GM23338 (cell line): ENCODE results near the gene MRGPRG. TPM values are rescaled to one million over a fixed set of nuclear protein-coding genes. Genes with fewer than 3 reads are reported as not detected.

Source experiments
- ATAC-seq: fragments of 200-7000 bp; cut with Tn5 transposase; 3 replicates; pipeline ENCODE4 v1.9.1; 2020
- DNase-seq: peaks from one replicate; pipeline ENCODE4 v3.0.0-alpha.2; 2015; ENCODE audit warnings: low spot score
- H2AFZ ChIP-seq: fragments of 200-600 bp; sonication (generic); 2 replicates; pipeline ENCODE4 v1.8.0; 2016; ENCODE audit warnings: antibody characterized with exemption, mild to moderate bottlenecking, moderate library complexity
- H3F3A ChIP-seq: fragments of 200-600 bp; sonication (generic); replicated peaks from 2 replicates; pipeline ENCODE4 v1.8.0; 2017; ENCODE audit warnings: antibody characterized with exemption, mixed run types, low read depth
- H3K27ac ChIP-seq: fragments of 200-600 bp; sonication (generic); 2 replicates; pipeline ENCODE4 v1.6.1; 2016; ENCODE audit warnings: low read depth
- H3K27me3 ChIP-seq: fragments of 200-600 bp; sonication (generic); 2 replicates; pipeline ENCODE4 v1.8.0; 2016; ENCODE audit warnings: mild to moderate bottlenecking, mixed run types, moderate library complexity; ENCODE audit not compliant: insufficient read depth
- H3K36me3 ChIP-seq: fragments of 200-600 bp; sonication (generic); 2 replicates; pipeline ENCODE4 v1.8.0; 2016; ENCODE audit warnings: mild to moderate bottlenecking; ENCODE audit not compliant: insufficient read depth
- H3K4me1 ChIP-seq: fragments of 200-600 bp; sonication (generic); 2 replicates; pipeline ENCODE4 v1.8.0; 2016; ENCODE audit warnings: mild to moderate bottlenecking, moderate library complexity; ENCODE audit not compliant: insufficient read depth
- H3K4me2 ChIP-seq: fragments of 200-600 bp; sonication (generic); 2 replicates; pipeline ENCODE4 v1.7.1; 2017; ENCODE audit warnings: mixed run types
- H3K4me3 ChIP-seq: fragments of 200-600 bp; sonication (generic); 2 replicates; pipeline ENCODE4 v1.6.1; 2016; ENCODE audit warnings: mixed run types
- H3K79me2 ChIP-seq: fragments of 200-600 bp; sonication (generic); replicated peaks from 2 replicates; pipeline ENCODE4 v1.8.0; 2017; ENCODE audit warnings: mild to moderate bottlenecking; ENCODE audit not compliant: insufficient read depth
- H3K9me2 ChIP-seq: fragments of 200-600 bp; sonication (generic); 2 replicates; pipeline ENCODE4 v1.8.0; 2017; ENCODE audit not compliant: insufficient read depth
- H4K20me1 ChIP-seq: fragments of 200-600 bp; sonication (generic); replicated peaks from 2 replicates; pipeline ENCODE4 v1.8.0; 2017; ENCODE audit warnings: mild to moderate bottlenecking; ENCODE audit not compliant: insufficient read depth
- H3K27ac Mint-ChIP-seq: 2 replicates; pipeline ENCODE4 v1.8.0; 2020; ENCODE audit warnings: inconsistent platforms, mild to moderate bottlenecking, moderate library complexity, mixed read lengths
- H3K27me3 Mint-ChIP-seq: 3 replicates; pipeline ENCODE4 v1.8.0; 2022; ENCODE audit warnings: low read depth, mild to moderate bottlenecking, moderate library complexity, mixed read lengths, inconsistent platforms; ENCODE audit not compliant: insufficient read depth, poor library complexity
- H3K36me3 Mint-ChIP-seq: 3 replicates; pipeline ENCODE4 v1.8.0; 2021; ENCODE audit warnings: low read depth, mild to moderate bottlenecking, inconsistent platforms, moderate library complexity, mixed read lengths
- H3K4me1 Mint-ChIP-seq: 3 replicates; pipeline ENCODE4 v1.8.0; 2020; ENCODE audit warnings: mild to moderate bottlenecking, inconsistent platforms, mixed read lengths
- H3K4me3 Mint-ChIP-seq: 3 replicates; pipeline ENCODE4 v1.8.0; 2021; ENCODE audit warnings: moderate library complexity, mild to moderate bottlenecking, inconsistent platforms, mixed read lengths
- H3K9me3 Mint-ChIP-seq: 3 replicates; pipeline ENCODE4 v1.8.0; 2020; ENCODE audit warnings: moderate library complexity, mild to moderate bottlenecking, inconsistent platforms, mixed read lengths
- CREB1 ChIP-seq: fragments of 250-450 bp; sonication (Bioruptor Pico); IDR thresholded peaks from 2 replicates; pipeline ENCODE4 v1.5.0; 2020; ENCODE audit warnings: low read depth, mild to moderate bottlenecking, moderate library complexity
- ETS1 ChIP-seq: IDR thresholded peaks from 2 replicates; pipeline ENCODE4 v1.6.1; 2016; ENCODE audit warnings: antibody characterized with exemption
- EZH2 ChIP-seq: fragments of 200-600 bp; sonication (generic); IDR thresholded peaks from one replicate; pipeline ENCODE4 v1.8.0; 2017; ENCODE audit warnings: antibody characterized with exemption, mild to moderate bottlenecking, low read depth; ENCODE audit not compliant: unreplicated experiment
- JUNB ChIP-seq: IDR thresholded peaks from one replicate; pipeline ENCODE4 v1.6.1; 2016; ENCODE audit warnings: antibody characterized with exemption; ENCODE audit not compliant: unreplicated experiment
- POLR2AphosphoS5 ChIP-seq: IDR thresholded peaks from 2 replicates; pipeline ENCODE4 v1.6.1; 2016; ENCODE audit warnings: antibody characterized with exemption, low read depth
- REST ChIP-seq: IDR thresholded peaks from one replicate; pipeline ENCODE4 v1.6.1; 2018; ENCODE audit warnings: antibody characterized with exemption; ENCODE audit not compliant: unreplicated experiment
- STAT1 ChIP-seq: IDR thresholded peaks from one replicate; pipeline ENCODE4 v1.6.1; 2016; ENCODE audit warnings: antibody characterized with exemption; ENCODE audit not compliant: unreplicated experiment
- ZNF331 ChIP-seq: fragments of 250-450 bp; sonication (Bioruptor Pico); IDR thresholded peaks from 2 replicates; pipeline ENCODE4 v1.5.0; 2020; ENCODE audit warnings: low read depth, mild to moderate bottlenecking, moderate library complexity
- ZNF462 ChIP-seq: fragments of 250-450 bp; sonication (Bioruptor Pico); IDR thresholded peaks from 2 replicates; pipeline ENCODE4 v1.5.0; 2020; ENCODE audit warnings: mild to moderate bottlenecking, moderate library complexity
- polyA plus RNA-seq: library from polyadenylated mRNA; unstranded; fragments of >200 nt; fragmentation: Nextera tagmentation; extraction: Ambion mirVana; gene quantifications from 2 replicates; pipeline ENCODE4 v1.2.1, GENCODE V29; 2016
- total RNA-seq: library from RNA; depleted of rRNA; stranded (reverse); fragments of >200 nt; shearing (Covaris generic); gene quantifications from 2 replicates; pipeline ENCODE4 v1.2.3, GENCODE V29; 2014

The MRGPRG gene
- total and polyA plus RNA-seq, 2 experiments from 2014 or later = not detected

- Mint-ChIP-seq H3K4me3 (no peak overlapping the region), H3K27me3 (peaks cover 6% of the 10 kb centered on the region), H3K36me3 (no peaks in the 10 kb centered on the region), H3K27ac (no peak overlapping the region), H3K4me1 (peaks cover 12% of the 10 kb centered on the region; the same call in 2 of the 3 replicates), H3K9me3 (no peaks in the 10 kb centered on the region; the same call in 2 of the 3 replicates)
- no peaks in the 10 kb centered on the region for H4K20me1 ChIP-seq
- H2AFZ ChIP-seq = no peak overlapping the region
- no peaks in the 10 kb centered on the region for H3K79me2 ChIP-seq
- ATAC-seq = no peak
- DNase-seq = no peak
- no peaks in the 10 kb centered on the region for H3K27me3 ChIP-seq
- no peaks in the 10 kb centered on the region for H3F3A ChIP-seq
- no peak overlapping the region for H3K27ac ChIP-seq
- peaks cover 11% of the 10 kb centered on the region for H3K4me1 ChIP-seq
- no peak for TF ChIP-seq ZNF331 (CRISPR knock-in tag)
- no peak for TF ChIP-seq STAT1
- H3K4me3 ChIP-seq = no peak overlapping the region
- H3K9me2 ChIP-seq = 0 out of 2 replicates have a peak, but pooled peaks cover 5% of the 10 kb centered on the region
- H3K36me3 ChIP-seq = no peaks in the 10 kb centered on the region
- no peak overlapping the region for H3K4me2 ChIP-seq
Observed at GRCh38 chr11:3234846-3235245, 16.2 kb upstream of the MRGPRG start.

- Mint-ChIP-seq H3K4me1 (peaks cover 8% of the 10 kb centered on the region; the same call in 2 of the 3 replicates), H3K27ac (no peak overlapping the region), H3K27me3 (peaks cover 6% of the 10 kb centered on the region), H3K36me3 (no peaks in the 10 kb centered on the region), H3K4me3 (no peak overlapping the region), H3K9me3 (no peaks in the 10 kb centered on the region; the same call in 2 of the 3 replicates)
- Histone ChIP-seq H3K79me2 (no peaks in the 10 kb centered on the region), H2AFZ (peak overlapping the region; percentile 94; the same call in 1 of the 2 replicates), H3K36me3 (no peaks in the 10 kb centered on the region), H3K27ac (no peak overlapping the region), H4K20me1 (no peaks in the 10 kb centered on the region), H3K27me3 (no peaks in the 10 kb centered on the region), H3F3A (no peaks in the 10 kb centered on the region), H3K9me2 (0 out of 2 replicates have a peak, but pooled peaks cover 3% of the 10 kb centered on the region), H3K4me3 (no peak overlapping the region), H3K4me2 (no peak overlapping the region), H3K4me1 (peaks cover 11% of the 10 kb centered on the region)
- no peak for ATAC-seq
- DNase-seq = no peak
- TF ChIP-seq EZH2 = no peak
- TF ChIP-seq ZNF462 (CRISPR knock-in tag) = no peak
- no peak for TF ChIP-seq JUNB
- TF ChIP-seq ZNF331 (CRISPR knock-in tag) = no peak
- no peak for TF ChIP-seq CREB1 (CRISPR knock-in tag)
- TF ChIP-seq ETS1 = no peak
- TF ChIP-seq POLR2AphosphoS5 = no peak
- no peak for TF ChIP-seq REST
Observed at GRCh38 chr11:3232956-3233355, 14.3 kb upstream of the MRGPRG start.
